DMS114 treated with DMSO at 0.1 percent for 48 hours (cell line): ENCODE results near the gene DPH2.

Experiments used
- DNase-seq: peaks from one replicate; lab custom pipeline; 2025; ENCODE audit not compliant: unreplicated experiment; lab: John Stamatoyannopoulos, UW

The DPH2 gene

DNA sequence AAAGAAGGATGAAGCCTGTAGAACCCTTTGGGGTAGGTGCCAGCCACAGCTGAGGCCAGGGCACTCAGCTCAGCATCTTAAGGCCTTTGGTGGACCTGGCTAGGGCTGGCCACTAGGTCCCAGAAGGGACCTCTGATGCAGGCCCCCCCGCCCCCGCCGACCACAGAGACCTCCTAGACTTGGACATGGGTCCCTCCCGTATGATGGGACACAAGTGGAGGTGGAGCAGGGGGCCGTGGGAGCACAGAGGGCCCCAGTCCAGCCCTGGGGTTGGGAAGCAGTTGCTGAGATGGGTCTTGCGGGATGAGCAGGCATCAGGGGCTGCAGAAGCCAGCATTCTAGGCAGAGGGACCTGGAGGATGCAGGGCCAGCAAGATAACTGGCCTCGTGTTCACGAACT is 12.4 kb downstream of the DPH2 start:
- DNase-seq: no peak

DNA sequence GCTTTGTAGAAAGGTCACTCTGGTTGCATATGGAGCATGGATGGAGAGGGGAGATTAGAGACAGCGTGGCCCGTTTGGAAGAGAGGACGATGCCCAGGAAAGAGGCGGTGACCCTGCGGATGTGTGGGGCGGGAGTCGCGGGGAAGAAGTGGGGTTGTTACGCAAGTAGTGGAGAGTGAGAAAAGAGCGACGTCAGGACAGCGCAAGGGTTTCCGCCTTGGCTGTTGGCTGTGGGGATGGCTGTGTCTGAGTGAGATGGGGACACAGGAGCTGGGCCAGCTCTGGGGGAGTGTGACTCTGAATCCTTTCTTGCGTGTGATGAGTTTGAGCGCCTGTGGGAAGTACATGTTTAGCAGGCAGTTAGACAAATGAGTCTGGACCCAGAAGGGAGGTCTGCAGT is 13.0 kb downstream of the DPH2 start:
- no peak for DNase-seq

DNA sequence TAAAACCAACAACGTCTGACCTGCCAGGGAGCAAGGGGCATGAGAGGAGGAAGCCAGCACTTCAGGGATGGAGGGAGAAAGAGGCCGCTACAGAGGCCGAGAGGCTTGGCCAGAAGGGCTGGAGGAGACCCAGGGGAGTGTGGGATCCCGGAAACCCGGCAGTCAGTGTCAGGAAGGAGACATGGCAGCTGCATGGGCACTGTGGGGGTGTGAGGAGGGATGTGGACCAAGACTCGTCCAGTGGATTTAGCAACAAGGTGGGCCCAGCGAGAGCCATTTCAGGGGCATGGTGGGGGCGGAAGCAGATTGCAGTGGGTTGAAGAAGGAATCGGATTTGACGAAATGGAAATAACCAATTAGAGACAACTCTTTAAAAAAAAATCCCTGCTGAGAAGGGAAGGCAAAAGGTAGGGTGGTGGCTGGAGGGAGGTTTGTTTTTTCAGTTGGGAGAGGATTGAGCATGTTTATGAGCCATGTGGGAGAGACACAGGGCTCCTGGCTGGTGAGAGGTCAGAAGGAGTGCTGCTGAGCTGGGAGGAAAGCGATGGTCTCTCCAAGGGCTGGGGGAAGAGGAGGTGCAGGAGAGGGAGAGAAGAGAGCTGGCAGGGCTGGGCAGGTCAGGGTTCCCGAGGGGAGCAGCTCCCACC is 13.6 kb downstream of the DPH2 start:
- no peak for DNase-seq

DNA sequence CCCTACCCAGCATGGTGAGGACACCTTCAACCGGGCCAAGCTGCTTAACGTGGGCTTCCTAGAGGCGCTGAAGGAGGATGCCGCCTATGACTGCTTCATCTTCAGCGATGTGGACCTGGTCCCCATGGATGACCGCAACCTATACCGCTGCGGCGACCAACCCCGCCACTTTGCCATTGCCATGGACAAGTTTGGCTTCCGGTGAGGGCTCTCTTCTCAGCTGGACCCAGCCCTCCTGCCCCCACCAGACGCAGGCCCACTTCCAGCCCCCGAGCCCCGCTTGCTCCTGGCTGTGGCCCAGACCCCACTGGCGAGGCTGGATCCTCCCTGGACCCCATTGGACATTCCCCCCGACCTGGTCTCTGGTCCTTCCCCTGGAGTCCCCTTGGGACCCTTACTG is 15.0 kb downstream of the DPH2 start:
- DNase-seq: no peak

DNA sequence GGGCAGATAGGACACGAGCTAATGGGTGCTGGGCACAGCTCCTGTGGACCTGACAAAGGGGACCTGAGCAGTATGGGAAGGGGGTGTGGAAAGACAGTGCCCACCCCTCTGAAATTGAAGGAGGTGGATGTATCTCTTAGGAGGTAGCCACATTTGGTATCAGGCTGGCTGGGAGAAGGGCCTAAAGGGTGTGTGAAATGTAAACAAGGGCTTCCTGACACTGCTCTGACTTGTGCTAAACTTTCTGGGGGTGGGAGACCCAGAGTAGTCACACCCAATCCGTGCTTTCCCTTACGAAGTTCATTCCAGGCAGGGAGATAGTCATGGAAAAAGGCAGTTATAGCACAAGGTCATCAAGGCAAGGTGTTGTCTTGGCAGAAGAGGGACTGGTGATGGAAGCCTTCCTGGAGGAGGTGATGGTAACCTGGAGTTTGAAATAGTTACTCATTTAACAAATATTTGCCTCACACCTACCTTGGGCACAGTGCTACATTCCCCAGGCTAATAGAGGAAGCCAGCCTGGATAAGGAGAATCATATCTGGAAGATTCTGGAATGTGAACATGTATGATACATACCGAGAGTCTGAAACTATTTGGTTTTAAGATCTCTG is 16.3 kb downstream of the DPH2 start:
- no peak for DNase-seq

DNA sequence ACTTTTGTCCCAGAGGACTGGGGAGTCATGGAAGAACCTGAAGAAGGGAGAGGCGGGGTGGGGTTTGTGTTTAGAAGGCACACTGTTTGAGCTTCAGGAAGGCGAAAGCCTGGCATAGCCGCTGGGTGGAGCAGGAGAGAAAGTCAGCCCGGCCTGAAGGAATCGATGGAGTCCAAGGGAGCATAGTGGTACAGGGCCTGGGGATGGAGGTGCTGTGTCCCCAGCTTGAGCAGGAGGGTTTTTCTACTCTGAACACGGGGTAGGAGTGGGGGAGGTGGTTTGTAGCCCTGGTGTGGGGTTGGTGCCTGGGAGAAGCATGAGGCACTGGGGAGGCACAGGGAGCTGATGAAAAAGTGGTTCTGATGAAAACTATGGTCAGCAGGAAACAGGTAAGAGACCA is 16.9 kb downstream of the DPH2 start:
- DNase-seq: peak; percentile 28

DNA sequence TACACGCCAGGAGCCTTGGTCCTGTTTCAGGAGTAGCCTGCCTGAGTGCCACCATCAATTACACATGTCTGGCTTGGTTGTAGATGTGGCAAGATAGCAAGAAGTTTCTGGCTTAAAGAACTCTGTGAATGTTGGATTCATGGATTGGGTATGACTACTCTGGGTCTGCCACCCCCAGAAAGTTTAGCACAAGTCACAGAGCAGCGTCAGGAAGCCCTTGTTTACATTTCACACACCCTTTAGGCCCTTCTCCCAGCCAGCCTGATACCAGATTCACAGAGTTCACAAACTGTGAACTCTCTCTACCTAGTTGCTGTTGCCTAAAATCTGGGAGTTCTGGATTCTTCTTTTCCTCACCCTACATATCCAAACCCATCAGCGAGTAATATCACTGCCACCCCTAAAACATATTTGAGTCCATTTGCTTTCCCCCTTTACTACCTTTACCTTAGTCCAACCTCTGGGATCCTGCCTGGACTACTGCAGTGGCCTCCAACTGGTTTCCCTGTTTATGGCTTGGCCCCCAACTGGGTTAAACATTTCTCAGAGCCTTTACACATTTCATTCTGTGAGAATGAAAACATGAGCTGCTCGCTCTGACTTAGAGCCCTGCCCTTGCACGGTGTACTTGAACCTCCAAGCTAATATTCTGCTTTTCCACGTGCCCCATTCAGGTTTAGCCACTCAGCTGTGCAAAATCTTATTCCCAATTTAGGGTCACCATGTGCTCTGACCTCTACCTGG is 17.5 kb downstream of the DPH2 start:
- DNase-seq: no peak

DNA sequence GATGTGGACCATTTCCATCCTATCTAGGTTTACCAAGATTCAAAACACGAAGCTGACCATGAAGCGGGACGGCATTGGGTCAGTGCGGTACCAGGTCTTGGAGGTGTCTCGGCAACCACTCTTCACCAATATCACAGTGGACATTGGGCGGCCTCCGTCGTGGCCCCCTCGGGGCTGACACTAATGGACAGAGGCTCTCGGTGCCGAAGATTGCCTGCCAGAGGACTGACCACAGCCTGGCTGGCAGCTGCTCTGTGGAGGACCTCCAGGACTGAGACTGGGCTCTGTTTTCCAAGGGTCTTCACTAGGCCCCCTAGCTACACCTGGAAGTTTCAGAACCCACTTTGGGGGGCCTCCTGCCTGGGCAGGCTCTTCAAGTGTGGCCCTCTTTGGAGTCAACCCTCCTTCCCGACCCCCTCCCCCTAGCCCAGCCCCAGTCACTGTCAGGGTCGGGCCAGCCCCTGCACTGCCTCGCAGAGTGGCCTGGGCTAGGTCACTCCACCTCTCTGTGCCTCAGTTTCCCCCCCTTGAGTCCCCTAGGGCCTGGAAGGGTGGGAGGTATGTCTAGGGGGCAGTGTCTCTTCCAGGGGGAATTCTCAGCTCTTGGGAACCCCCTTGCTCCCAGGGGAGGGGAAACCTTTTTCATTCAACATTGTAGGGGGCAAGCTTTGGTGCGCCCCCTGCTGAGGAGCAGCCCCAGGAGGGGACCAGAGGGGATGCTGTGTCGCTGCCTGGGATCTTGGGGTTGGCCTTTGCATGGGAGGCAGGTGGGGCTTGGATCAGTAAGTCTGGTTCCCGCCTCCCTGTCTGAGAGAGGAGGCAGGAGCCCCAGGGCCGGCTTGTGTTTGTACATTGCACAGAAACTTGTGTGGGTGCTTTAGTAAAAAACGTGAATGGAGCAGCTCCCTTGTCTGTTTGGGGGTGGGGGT is 20.7 kb downstream of the DPH2 start:
- DNase-seq: no peak

DNA sequence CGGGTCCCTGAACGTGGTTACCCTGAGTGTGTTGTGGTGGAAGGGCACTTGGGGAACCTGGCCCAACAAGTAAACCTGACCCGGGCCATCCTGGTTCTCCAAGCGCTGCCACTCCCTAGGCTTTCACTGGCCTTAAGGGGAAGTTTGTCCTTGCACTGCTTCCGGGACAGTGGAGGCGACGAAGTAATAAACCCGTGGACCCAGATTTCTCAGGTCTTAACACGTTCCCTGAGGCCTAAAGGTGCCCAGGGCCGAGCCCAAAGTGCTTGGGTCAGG is 21.3 kb downstream of the DPH2 start:
- no peak for DNase-seq

DNA sequence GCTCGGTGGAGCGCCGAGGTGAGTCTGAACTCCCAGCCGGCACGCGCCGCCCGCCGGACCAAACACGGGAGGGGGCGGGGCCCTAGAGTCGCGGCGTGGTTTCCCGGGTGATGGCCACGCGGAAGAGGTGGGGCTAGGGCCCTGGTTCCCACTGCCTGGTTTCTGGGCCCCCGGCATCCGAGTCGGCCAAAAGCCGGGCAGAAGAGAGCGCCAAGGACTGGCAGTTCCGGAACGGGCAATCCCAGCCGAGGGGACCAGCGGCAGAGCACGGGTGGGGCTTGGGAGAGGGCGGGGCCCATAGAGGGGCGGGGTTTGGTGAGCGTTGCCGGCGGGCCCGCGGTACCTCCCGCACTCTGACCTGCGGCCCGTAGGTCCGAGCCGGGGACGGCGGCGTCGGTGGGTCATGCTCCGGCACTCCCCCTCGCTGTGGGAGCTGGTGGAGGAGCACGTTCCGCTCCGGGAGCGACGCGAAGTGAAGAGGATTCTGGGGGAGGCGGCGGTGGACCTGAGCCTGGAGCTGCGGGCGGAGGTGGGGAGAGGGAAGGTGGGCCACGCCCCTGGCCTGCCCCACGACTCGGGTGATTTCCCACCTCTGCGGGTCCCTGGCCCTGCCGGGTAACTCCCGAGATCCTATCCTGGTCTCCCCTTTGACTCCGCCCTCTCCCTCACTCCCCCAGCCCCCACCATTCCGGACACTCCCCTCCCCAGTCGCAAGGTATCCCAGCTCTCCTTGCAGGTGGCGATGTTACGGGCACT is 21.8 kb downstream of the DPH2 start, which contains the start of gene CCDC24:
TSS of gene CCDC24 (plus strand) at position 124 of the 756 bp plus-strand sequence. CDS start at position 404, 280 bp downstream.
- DNase-seq: peak; percentile 72

DNA sequence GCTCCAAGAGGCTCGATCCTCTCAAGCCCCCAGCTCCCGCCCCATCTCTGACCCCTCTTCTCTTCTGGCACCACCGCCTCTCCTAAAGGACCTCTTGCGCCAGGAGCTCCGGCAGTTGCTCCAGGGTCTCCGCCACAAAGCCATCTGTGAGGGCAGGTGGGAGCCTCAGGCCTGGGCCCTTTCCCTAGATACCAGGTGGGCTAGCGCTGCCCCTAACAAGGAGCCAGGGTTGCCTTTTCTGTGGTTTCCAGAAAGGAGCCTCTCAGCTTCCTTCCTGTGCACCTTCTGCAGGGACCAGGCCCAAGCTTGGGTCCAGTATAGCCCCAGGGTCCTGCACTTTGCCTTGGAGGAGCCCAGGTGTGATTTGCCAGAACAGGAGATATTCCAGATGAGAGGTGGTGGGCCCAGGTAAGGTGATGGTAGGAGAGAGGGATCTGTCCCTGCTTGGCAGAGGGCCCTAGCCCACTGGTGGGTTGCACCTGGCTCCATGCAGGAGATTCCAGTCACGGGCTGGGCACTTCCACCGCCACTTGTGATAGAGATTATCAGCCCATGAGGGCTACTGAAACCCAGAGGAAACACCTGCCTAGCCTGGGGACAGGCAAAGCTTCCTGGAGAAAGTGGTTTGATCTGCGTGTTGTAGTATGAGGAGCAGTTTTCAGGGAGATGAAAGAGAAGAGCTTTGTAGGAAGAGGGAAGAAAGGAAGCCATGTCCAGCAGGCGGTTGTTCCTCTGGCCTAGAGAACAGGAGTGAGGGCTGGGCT is 22.6 kb downstream of the DPH2 start:
- no peak for DNase-seq

DNA sequence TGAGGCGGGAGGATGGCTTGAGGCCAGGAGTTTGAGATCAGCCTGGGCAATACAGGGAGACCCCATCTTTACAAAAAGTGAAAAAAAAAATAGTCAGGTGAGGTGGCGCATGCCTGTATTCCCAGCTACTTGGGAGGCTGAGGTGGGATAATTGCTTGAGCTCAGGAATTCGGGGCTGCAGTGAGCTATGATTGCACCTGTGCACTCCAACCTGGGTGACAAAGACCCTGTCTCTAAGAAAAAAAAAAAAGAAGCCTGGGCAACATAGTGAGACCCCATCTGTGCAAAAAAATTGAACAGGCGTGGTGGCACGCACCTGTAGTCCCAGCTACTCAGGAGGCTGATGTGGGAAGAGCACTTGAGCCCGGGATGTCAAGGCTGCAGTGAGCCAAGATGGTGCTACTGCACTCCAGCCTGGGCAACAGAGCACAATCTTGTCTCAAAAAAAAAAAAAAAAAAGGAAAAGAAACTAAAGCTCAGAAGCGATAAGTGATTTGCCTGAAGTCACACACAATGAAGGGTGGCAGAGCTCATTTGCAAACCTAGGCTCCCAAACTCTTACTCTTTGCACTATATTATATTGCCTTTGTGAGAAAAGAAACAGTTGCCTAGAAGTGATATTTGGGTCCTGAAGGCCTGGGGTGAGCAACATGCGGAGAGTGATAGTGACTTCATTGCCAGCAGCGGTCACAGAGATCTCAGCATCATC is 23.6 kb downstream of the DPH2 start:
- DNase-seq: no peak

DNA sequence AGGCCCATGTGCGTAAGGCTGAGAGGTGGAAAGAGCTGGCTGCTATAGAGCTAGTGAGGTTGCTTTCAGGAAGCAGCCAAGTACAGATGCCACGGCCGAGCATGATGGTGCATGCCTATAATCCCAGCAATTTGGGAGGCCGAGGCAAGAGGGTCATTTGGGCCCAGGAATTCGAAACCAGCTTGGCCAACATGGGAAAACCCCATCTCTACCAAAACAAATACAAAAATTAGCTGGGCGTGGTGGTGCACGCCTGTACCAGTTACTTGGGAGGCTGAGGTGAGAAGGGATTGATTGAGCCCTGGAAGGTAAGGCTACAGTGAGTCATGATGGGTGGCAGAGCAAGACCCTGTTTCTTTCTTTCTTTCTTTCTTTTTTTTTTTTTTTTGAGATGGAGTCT is 24.3 kb downstream of the DPH2 start:
- no peak for DNase-seq

DNA sequence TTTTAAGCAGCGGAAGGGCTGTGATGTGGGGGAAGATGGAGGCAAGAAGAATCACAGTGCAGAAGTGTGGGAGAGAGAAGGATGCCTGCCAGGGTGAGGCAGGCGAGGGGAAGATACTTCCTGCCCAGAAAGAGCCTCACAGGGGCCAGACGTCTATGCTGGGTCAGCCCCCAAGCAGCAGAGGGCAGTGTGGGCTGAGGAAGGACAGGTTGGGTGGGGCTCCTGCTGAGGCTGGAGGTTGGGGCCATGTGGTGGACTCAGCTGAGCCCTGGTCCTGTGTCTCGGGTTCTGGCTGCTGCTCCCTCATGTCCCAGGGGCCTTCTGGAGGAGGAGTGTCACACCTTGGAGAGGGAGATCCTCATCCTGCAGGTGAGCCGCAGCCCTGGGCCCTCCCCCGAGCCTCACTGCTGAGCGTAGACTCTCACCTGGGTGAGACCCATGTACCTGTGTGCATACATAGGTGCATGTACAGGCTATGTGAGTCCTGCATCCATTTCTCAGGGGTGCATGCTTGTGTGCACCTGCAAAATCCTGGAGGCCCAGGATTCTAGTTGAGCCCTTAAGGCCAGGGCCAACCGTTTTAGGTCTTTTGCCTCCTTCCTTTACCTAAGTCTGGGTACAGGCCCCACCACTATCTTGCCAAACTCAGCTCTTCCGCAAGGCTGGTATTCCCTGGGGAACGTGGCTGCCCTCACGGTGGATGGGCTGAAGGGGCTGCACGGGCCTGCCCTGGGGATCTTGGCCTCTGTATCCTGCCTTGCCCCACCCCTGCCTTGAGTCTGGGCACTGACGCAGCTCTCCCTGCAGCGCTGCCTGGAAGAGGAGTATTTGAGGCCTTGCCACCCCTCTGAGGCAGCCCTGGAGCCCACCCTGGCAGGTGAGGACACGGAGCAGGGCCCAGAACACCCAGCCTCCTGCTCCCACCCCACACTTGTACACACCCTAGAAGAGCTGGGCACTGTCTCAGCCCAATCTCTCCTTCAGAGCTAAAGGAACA is 25.3 kb downstream of the DPH2 start:
- peak; percentile 21 for DNase-seq

DNA sequence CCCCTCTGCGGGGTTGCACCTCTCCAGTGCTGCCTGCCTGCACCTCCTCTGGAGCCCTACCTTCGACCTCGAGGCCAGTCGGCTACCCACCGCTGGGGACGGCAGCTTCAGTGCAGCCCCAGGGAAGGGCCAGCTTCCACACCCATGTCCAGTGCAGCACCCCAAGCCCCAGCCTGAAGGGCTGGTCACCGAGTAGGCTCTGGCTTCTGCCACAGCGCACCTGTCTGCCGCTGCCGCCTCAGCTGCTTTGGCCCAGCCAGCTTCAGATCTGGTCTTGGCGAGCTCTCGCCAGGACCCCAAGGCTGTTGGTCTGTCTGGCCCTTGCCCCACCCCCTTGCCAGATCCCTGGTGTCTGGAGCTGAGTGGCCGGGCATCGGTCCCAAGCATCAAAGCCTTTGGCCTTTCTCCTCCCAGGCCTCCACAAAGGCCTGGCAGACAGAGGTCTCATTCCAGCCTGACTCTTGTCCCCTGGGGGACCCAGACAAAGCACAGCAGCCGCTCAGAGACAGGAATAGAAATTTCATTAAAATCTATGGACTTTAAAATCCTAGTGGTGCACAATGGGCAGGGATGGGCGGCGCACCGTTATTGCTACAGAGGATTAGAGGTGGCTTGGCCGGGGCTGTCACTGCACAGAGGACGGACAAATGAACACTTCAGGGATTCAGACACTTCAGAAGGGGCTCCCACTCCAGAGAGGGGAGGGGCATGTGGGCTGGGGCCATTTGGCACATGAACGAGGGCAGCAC is 26.3 kb downstream of the DPH2 start:
- DNase-seq: no peak

DNA sequence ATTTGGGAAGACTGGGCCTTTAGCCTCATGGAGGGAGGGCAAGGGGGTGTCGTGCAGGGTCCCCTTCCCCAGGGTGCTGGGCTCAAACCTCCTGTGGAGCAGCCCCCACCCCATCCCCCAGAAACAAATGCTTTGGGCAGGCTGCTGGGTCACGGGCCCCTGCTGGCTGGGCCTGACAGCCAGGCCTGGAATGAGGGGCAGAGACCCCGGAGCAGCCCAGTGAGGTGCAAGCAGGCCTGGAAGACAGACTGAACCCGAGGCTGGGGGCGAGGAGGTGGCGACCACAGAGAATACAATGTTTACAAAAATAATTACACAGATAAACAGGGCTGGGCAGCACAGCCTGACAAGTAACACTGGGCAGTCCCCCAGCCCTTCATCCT is 26.9 kb downstream of the DPH2 start:
- no peak for DNase-seq

DNA sequence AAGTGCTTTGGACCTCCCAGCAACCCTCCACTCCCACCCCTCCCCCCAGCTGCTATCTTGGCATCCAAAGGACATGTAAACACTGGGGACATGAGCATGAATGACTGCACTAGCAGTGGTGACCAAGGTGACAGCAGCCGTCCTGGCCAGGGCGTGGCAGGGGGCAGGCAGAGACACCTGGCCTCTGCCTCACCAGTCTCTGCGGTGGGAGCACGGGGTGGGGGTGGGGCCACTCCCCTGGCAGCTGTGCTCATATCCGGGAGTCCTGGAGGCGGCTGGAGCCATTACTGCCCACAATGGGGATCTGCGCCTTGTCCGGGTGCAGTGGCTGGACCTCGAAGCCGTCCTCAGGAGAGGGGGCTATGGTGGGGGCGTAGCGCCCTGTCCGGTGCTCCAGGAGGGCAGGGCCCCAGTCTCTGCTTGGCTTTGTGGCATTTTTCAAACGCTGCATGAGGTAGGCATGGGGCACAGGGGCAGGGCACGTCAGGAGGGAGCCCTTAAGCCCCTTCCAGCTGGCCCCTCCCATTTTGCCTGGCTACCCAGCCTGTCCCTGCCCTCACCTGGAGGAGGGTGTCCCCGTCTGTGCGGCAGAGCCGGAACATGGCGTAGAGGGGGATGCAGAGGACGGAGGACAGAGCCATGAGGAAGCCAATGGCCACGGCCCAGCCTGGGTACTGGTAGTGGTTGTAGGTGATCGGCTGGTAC is 27.6 kb downstream of the DPH2 start:
- no peak for DNase-seq
